SK-N-SH (cell line): ENCODE measurements around the gene UBE2L6. TPM values are rescaled to one million over a fixed set of nuclear protein-coding genes. Genes with fewer than 3 reads are reported as not detected.

Experiments
- CTCF ChIA-PET: fragments of 300-600, 350-600 bp; formaldehyde crosslinking; extraction: SDS; loops from one replicate; lab custom pipeline; 2021; lab: Yijun Ruan, JAX
- POLR2A ChIA-PET: fragments of 350-600 bp; sonication (Branson Sonifier 250); formaldehyde crosslinking; extraction: SDS; loops from one replicate; lab custom pipeline; 2020; ENCODE audit warnings: antibody characterized with exemption, inconsistent platforms; lab: Yijun Ruan, JAX
- DNase-seq: peaks from one replicate; pipeline ENCODE4 v3.0.0; 2012
- H2AFZ ChIP-seq: fragments of 200-600 bp; sonication (generic); 2 replicates; pipeline ENCODE4 v1.8.1; 2016; ENCODE audit warnings: antibody characterized with exemption, mild to moderate bottlenecking, low read depth
- H3F3A ChIP-seq: fragments of 200-600 bp; sonication (generic); replicated peaks from 2 replicates; pipeline ENCODE3; 2016; ENCODE audit warnings: antibody characterized with exemption, mild to moderate bottlenecking; ENCODE audit not compliant: insufficient read depth
- H3K27ac ChIP-seq, 2 experiments: fragments of 200-500 bp in 1 of 2; fragments of 200-600 bp in 1 of 2; sonication (Bioruptor generic) in 1 of 2; sonication (generic), shearing (Covaris generic) in 1 of 2; 2 replicates each; pipeline versions ENCODE4 v1.5.1 to v1.6.1; 2014 to 2016; ENCODE audit warnings: low read depth in 2 of 2, inconsistent platforms in 1 of 2, low read length in 1 of 2, mild to moderate bottlenecking in 1 of 2, mixed read lengths in 1 of 2
- H3K27me3 ChIP-seq: fragments of 200-600 bp; sonication (generic), shearing (Covaris generic); 2 replicates; pipeline ENCODE4 v1.6.1; 2016; ENCODE audit warnings: mixed run types; ENCODE audit not compliant: insufficient read depth
- H3K36me3 ChIP-seq, 2 experiments: fragments of 200-500 bp in 1 of 2; fragments of 200-600 bp in 1 of 2; sonication (Bioruptor generic) in 1 of 2; sonication (generic) in 1 of 2; replicated peaks in 1 of 2; 2 replicates each; pipeline versions ENCODE3 to v1.5.1; 2014 to 2016; ENCODE audit warnings: low read length in 1 of 2, mild to moderate bottlenecking in 1 of 2; ENCODE audit not compliant: insufficient read depth in 2 of 2, control insufficient read depth in 1 of 2
- H3K4me1 ChIP-seq, 2 experiments: fragments of 200-500 bp in 1 of 2; fragments of 200-600 bp in 1 of 2; sonication (Bioruptor generic) in 1 of 2; sonication (generic), shearing (Covaris generic) in 1 of 2; 2 replicates each; pipeline versions ENCODE4 v1.5.1 to v1.6.1; 2014 to 2016; ENCODE audit warnings: low read depth in 1 of 2, low read length in 1 of 2, mixed run types in 1 of 2; ENCODE audit not compliant: insufficient read depth in 2 of 2, control insufficient read depth in 1 of 2
- H3K4me2 ChIP-seq: fragments of 200-600 bp; sonication (generic), shearing (Covaris generic); 2 replicates; pipeline ENCODE4 v1.6.1; 2017; ENCODE audit warnings: mixed run types
- H3K4me3 ChIP-seq, 2 experiments: fragments of 200-500 bp in 1 of 2; fragments of 200-600 bp in 1 of 2; sonication (Bioruptor generic) in 1 of 2; sonication (generic), shearing (Covaris generic) in 1 of 2; 2 replicates each; pipeline versions ENCODE4 v1.5.1 to v1.8.1; 2014 to 2016; ENCODE audit warnings: low read depth in 2 of 2, inconsistent platforms in 1 of 2, low read length in 1 of 2, mild to moderate bottlenecking in 1 of 2, mixed read lengths in 1 of 2, moderate library complexity in 1 of 2
- H3K79me2 ChIP-seq: fragments of 200-600 bp; sonication (generic); 2 replicates; pipeline ENCODE4 v1.8.1; 2017; ENCODE audit warnings: mild to moderate bottlenecking; ENCODE audit not compliant: insufficient read depth
- H3K9ac ChIP-seq: fragments of 200-600 bp; sonication (generic); 2 replicates; pipeline ENCODE4 v1.6.1; 2017; ENCODE audit warnings: mixed run types
- H3K9me2 ChIP-seq: fragments of 200-600 bp; sonication (generic); 2 replicates; pipeline ENCODE4 v1.6.1; 2017; ENCODE audit warnings: mixed run types
- H3K9me3 ChIP-seq: fragments of 200-600 bp; sonication (generic); 2 replicates; pipeline ENCODE4 v1.6.1; 2017; ENCODE audit warnings: mixed run types, mild to moderate bottlenecking, moderate library complexity
- H4K20me1 ChIP-seq: fragments of 200-600 bp; sonication (generic); 2 replicates; pipeline ENCODE4 v1.6.1; 2017; ENCODE audit warnings: mild to moderate bottlenecking, mixed run types; ENCODE audit not compliant: insufficient read depth
- CHD2 ChIP-seq: fragments of 150-350 bp; IDR thresholded peaks from 2 replicates; pipeline ENCODE4 v1.6.1; 2018; ENCODE audit warnings: low read length; ENCODE audit not compliant: partially characterized antibody
- ELF1 ChIP-seq: IDR thresholded peaks from 2 replicates; pipeline ENCODE4 v1.4.0; 2012
- EZH2phosphoT487 ChIP-seq: fragments of 200-600 bp; sonication (generic); IDR thresholded peaks from 2 replicates; pipeline ENCODE4 v1.6.1; 2017; ENCODE audit warnings: low read depth, mixed run types, mild to moderate bottlenecking, antibody characterized with exemption, moderate library complexity, borderline replicate concordance
- FOXJ3 ChIP-seq: sonication (generic); formaldehyde crosslinking; IDR thresholded peaks from 2 replicates; pipeline ENCODE4 v1.5.1; 2020; ENCODE audit warnings: mild to moderate bottlenecking, missing genetic modification reagents
- FOXM1 ChIP-seq: IDR thresholded peaks from 2 replicates; pipeline ENCODE4 v1.4.0; 2012; ENCODE audit warnings: low read depth, mild to moderate bottlenecking
- GABPA ChIP-seq: IDR thresholded peaks from 2 replicates; pipeline ENCODE4 v1.4.0; 2012; ENCODE audit warnings: low read depth, mild to moderate bottlenecking
- GATA2 ChIP-seq: sonication (generic); formaldehyde crosslinking; IDR thresholded peaks from 2 replicates; pipeline ENCODE4 v1.5.0; 2020; ENCODE audit warnings: mild to moderate bottlenecking, missing genetic modification reagents
- JUND ChIP-seq: IDR thresholded peaks from 2 replicates; pipeline ENCODE4 v1.4.0; 2012
- NFIC ChIP-seq: IDR thresholded peaks from 2 replicates; pipeline ENCODE4 v1.4.0; 2012; ENCODE audit warnings: borderline replicate concordance
- PBX3 ChIP-seq: IDR thresholded peaks from 2 replicates; pipeline ENCODE4; 2012
- POLR2AphosphoS5 ChIP-seq: IDR thresholded peaks from 2 replicates; pipeline ENCODE4 v1.6.1; 2012; ENCODE audit warnings: low read depth, low read length
- RAD21 ChIP-seq: IDR thresholded peaks from 2 replicates; pipeline ENCODE4 v1.6.1; 2012; ENCODE audit warnings: mild to moderate bottlenecking, low read length
- RCOR1 ChIP-seq: fragments of 150-350 bp; IDR thresholded peaks from 2 replicates; pipeline ENCODE4 v1.6.1; 2017; ENCODE audit warnings: antibody characterized with exemption, low read length
- RFX5 ChIP-seq: IDR thresholded peaks from 2 replicates; pipeline ENCODE4 v1.6.1; 2012; ENCODE audit warnings: mild to moderate bottlenecking, improper control_type of control experiment, low read length
- SIN3A ChIP-seq: IDR thresholded peaks from 2 replicates; pipeline ENCODE4 v1.6.1; 2012; ENCODE audit warnings: low read depth, mild to moderate bottlenecking, low read length, moderate library complexity, borderline replicate concordance
- USF2 ChIP-seq: fragments of 150-350 bp; IDR thresholded peaks from 2 replicates; pipeline ENCODE4 v1.6.1; 2017; ENCODE audit warnings: antibody characterized with exemption, low read length, low read depth, borderline replicate concordance
- WGBS: methylation state at CpG from one replicate; pipeline ENCODE4 v1.1.6; 2017; ENCODE audit warnings: low lambda C conversion rate; 5-methylcytosine and 5-hydroxymethylcytosine counted together
- polyA plus RNA-seq, 3 experiments: library from polyadenylated mRNA; depleted of rRNA; stranded (reverse); fragments of >200 nt; gene quantifications; 2 replicates each; pipeline ENCODE4 v1.2.3, GENCODE V29; 2012
- TF ChIP-seq, protein P1 (sequence below): IDR thresholded peaks from 2 replicates; pipeline ENCODE4 v1.4.0; 2012; ENCODE audit warnings: low read depth
- TF ChIP-seq, protein P2 (sequence below): IDR thresholded peaks from 2 replicates; pipeline ENCODE4 v1.4.0; 2012; ENCODE audit warnings: low read depth, borderline replicate concordance
- TF ChIP-seq, protein P3 (sequence below): IDR thresholded peaks from 2 replicates; pipeline ENCODE4 v1.4.0; 2012; ENCODE audit warnings: low read depth, borderline replicate concordance

Gene UBE2L6
- polyA plus RNA-seq, 1 of the 3 experiments (the other 2 are of a cell fraction): 77.0 TPM

GRCh38 chr11:57560146-57560545 lies 7.3 kb downstream of the UBE2L6 start:
- DNase-seq: no peak
- no peaks in the 10 kb centered on the region for H3K79me2 ChIP-seq
- H4K20me1 ChIP-seq: no peaks in the 10 kb centered on the region
- no peaks in the 10 kb centered on the region for H3F3A ChIP-seq
- no peak overlapping the region for H2AFZ ChIP-seq
- H3K9me2 ChIP-seq: no peaks in the 10 kb centered on the region
- no peaks in the 10 kb centered on the region for H3K9me3 ChIP-seq
- CTCF ChIA-PET: interaction anchor here (0.6 to 2.2 kb wide), 2 partner anchors 84 to 102 kb away, joined by 3 to 7 read pairs; no protein-coding TSS in a partner anchor
- no peak overlapping the region for H3K27ac ChIP-seq
- H3K36me3 ChIP-seq: peaks cover 6 to 12% of the 10 kb centered on the region in 2 experiments
- no peak overlapping the region for H3K9ac ChIP-seq
- H3K4me2 ChIP-seq: no peak overlapping the region
- WGBS: 84% methylated on average over 3 of the region's 4 CpGs
- H3K27me3 ChIP-seq: no peaks in the 10 kb centered on the region
- H3K4me3 ChIP-seq: no peak overlapping the region
- H3K4me1 ChIP-seq: peaks cover 0 to 2% of the 10 kb centered on the region in 2 experiments; a peak in 1 of 4 replicates
- TF ChIP-seq, protein P1, sequence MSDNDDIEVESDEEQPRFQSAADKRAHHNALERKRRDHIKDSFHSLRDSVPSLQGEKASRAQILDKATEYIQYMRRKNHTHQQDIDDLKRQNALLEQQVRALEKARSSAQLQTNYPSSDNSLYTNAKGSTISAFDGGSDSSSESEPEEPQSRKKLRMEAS: no peak
- TF ChIP-seq, protein P2, sequence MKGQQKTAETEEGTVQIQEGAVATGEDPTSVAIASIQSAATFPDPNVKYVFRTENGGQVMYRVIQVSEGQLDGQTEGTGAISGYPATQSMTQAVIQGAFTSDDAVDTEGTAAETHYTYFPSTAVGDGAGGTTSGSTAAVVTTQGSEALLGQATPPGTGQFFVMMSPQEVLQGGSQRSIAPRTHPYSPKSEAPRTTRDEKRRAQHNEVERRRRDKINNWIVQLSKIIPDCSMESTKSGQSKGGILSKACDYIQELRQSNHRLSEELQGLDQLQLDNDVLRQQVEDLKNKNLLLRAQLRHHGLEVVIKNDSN: no peak
- no peak for TF ChIP-seq GABPA
- TF ChIP-seq GATA2 (CRISPR knock-in tag): no peak
- TF ChIP-seq RFX5: no peak
- TF ChIP-seq, protein P3, sequence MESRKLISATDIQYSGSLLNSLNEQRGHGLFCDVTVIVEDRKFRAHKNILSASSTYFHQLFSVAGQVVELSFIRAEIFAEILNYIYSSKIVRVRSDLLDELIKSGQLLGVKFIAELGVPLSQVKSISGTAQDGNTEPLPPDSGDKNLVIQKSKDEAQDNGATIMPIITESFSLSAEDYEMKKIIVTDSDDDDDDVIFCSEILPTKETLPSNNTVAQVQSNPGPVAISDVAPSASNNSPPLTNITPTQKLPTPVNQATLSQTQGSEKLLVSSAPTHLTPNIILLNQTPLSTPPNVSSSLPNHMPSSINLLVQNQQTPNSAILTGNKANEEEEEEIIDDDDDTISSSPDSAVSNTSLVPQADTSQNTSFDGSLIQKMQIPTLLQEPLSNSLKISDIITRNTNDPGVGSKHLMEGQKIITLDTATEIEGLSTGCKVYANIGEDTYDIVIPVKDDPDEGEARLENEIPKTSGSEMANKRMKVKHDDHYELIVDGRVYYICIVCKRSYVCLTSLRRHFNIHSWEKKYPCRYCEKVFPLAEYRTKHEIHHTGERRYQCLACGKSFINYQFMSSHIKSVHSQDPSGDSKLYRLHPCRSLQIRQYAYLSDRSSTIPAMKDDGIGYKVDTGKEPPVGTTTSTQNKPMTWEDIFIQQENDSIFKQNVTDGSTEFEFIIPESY: no peak
- TF ChIP-seq CHD2: no peak
- TF ChIP-seq EZH2phosphoT487: no peak
- no peak for TF ChIP-seq USF2
- TF ChIP-seq JUND: no peak
- no peak for TF ChIP-seq RCOR1
- no peak for TF ChIP-seq RAD21
- no peak for TF ChIP-seq FOXJ3 (CRISPR knock-in tag)
- TF ChIP-seq SIN3A: no peak
- no peak for TF ChIP-seq POLR2AphosphoS5
- TF ChIP-seq NFIC: no peak
- no peak for TF ChIP-seq FOXM1
- TF ChIP-seq PBX3: no peak
- no peak for TF ChIP-seq ELF1
- POLR2A ChIA-PET: no interaction called here
